Endothelial cell (in vitro differentiated cells): Measurements from ENCODE around the gene RRBP1. TPM values are rescaled to one million over a fixed set of nuclear protein-coding genes. Genes with fewer than 3 reads are reported as not detected.

Experiments used
- DNase-seq: peaks from one replicate; pipeline ENCODE4 v3.0.0; 2021; ENCODE audit warnings: low spot score
- H3K27ac Mint-ChIP-seq: one replicate; pipeline ENCODE4 v1.8.0; 2021; ENCODE audit warnings: mixed read lengths, inconsistent platforms; ENCODE audit not compliant: unreplicated experiment
- H3K27me3 Mint-ChIP-seq: one replicate; pipeline ENCODE4 v1.8.0; 2021; ENCODE audit warnings: mild to moderate bottlenecking, moderate library complexity, mixed read lengths, inconsistent platforms; ENCODE audit not compliant: unreplicated experiment
- H3K36me3 Mint-ChIP-seq: one replicate; pipeline ENCODE4 v1.8.0; 2021; ENCODE audit warnings: mild to moderate bottlenecking, low read depth, mixed read lengths, inconsistent platforms; ENCODE audit not compliant: unreplicated experiment
- H3K4me1 Mint-ChIP-seq: one replicate; pipeline ENCODE4 v1.8.0; 2021; ENCODE audit warnings: mild to moderate bottlenecking, mixed read lengths, inconsistent platforms; ENCODE audit not compliant: unreplicated experiment
- H3K4me3 Mint-ChIP-seq: one replicate; pipeline ENCODE4 v1.8.0; 2021; ENCODE audit warnings: mild to moderate bottlenecking, mixed read lengths, inconsistent platforms; ENCODE audit not compliant: unreplicated experiment
- H3K9me3 Mint-ChIP-seq: one replicate; pipeline ENCODE4 v1.8.0; 2021; ENCODE audit warnings: mixed read lengths, inconsistent platforms; ENCODE audit not compliant: unreplicated experiment
- total RNA-seq: library from RNA; stranded (reverse); fragmentation: NEBNext Ultra II Directional; extraction: Animal tissue kit (Norgen Biotek cat#: 25700); gene quantifications from one replicate; pipeline ENCODE4 v1.2.1, GENCODE V29; 2021; ENCODE audit not compliant: unreplicated experiment
- TF ChIP-seq, protein P1 (sequence below): fragments of 200-600 bp; sonication (generic); IDR thresholded peaks from one replicate; pipeline ENCODE4 v1.5.0; 2021; ENCODE audit warnings: antibody characterized with exemption; ENCODE audit not compliant: unreplicated experiment

RRBP1 gene
- total RNA-seq, 1 donor from 2014 or later: 179 TPM

DNA sequence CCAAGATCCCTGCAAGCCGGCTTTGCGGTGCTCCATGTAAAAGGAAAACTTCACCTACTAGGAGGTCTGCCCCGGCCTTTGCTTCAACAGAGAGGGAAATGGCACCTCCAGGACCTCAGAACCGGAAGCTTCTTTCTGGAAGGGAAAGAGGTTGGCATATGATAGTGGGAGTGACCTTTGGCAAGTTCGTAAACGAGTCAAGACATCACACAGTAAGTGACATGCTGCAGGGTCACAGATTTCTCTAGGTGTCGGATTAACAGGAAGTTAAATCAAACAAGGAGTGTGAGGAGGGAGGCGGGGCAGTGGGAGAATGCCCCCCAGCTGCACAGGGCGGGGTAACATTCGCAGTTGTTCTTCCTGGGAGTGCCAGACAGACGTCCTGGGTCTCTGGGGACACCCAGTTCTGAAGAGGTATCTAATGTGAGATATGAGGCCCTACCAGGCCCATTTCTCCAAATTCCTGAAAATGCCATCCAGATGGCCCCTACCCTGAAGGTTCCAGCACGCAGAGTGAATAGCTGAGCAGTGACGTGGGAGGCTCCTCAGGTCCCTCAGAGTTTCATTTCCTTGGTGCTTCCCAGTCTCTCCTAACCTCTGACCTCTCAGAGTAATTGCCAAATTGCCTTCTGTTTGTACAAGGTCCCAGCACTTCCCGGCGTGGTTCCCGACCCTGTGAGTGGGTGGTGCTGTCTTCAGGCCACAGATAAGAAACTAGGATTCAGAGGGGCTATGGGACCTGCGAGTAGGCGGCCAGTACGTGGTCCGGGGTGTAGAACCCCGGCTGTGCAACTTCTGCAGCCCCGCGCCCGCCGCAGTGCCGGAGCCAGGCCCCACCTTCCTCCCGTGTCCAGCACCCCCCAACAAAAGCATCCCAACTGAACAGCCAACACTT, 1.9 kb downstream of the RRBP1 start:
- peaks cover 14% of the 10 kb centered on the region for H3K36me3 Mint-ChIP-seq
- DNase-seq: peak; percentile 25
- H3K27me3 Mint-ChIP-seq: peaks cover 15% of the 10 kb centered on the region
- peak overlapping the region; percentile 94 for H3K4me3 Mint-ChIP-seq
- H3K9me3 Mint-ChIP-seq: no peaks in the 10 kb centered on the region
- TF ChIP-seq, protein P1, sequence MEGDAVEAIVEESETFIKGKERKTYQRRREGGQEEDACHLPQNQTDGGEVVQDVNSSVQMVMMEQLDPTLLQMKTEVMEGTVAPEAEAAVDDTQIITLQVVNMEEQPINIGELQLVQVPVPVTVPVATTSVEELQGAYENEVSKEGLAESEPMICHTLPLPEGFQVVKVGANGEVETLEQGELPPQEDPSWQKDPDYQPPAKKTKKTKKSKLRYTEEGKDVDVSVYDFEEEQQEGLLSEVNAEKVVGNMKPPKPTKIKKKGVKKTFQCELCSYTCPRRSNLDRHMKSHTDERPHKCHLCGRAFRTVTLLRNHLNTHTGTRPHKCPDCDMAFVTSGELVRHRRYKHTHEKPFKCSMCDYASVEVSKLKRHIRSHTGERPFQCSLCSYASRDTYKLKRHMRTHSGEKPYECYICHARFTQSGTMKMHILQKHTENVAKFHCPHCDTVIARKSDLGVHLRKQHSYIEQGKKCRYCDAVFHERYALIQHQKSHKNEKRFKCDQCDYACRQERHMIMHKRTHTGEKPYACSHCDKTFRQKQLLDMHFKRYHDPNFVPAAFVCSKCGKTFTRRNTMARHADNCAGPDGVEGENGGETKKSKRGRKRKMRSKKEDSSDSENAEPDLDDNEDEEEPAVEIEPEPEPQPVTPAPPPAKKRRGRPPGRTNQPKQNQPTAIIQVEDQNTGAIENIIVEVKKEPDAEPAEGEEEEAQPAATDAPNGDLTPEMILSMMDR: no peak
- H3K27ac Mint-ChIP-seq: peak overlapping the region; percentile 87
- H3K4me1 Mint-ChIP-seq: peaks cover 17% of the 10 kb centered on the region

DNA sequence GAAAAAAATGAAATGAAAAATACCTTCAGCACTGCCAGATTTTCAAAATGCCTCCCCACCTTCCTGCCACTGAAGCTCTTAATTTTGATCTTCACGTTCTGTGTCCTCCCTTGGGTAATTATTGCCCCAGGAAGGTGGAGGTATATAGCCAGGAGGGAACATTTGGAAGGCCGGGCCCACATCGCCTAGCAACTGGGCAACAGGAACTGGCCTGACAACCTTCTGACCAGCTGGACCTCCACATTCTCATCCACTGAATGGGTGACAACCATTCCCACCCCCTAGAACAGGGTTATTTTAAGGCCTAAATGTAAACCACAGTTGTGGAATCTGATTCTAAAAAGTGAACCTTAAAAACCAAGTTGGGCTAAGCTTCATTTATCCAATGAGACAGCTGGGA, 3.2 kb downstream of the RRBP1 start:
- H3K36me3 Mint-ChIP-seq: peaks cover 14% of the 10 kb centered on the region

DNA sequence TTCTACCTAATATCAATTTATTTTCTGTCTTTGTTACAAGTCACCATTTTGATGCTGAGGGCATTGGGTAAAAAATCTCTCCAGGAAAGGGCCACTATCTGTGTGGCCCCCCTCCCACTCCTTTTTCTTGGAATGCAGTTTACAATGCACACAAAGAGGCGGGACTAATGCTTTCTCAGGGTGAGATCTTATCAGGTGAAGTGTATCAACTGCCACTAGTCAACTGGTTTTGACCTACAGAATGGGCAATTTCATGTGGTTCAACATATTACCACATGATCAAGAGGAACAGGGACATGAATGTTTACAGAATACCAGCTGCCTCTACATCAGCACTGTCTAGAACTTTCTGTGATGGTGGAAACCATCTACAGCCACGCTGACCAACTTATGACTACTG, 3.7 kb downstream of the RRBP1 start:
- Mint-ChIP-seq H3K4me1 (peaks cover 18% of the 10 kb centered on the region), H3K36me3 (peaks cover 13% of the 10 kb centered on the region), H3K27ac (no peak overlapping the region), H3K9me3 (no peaks in the 10 kb centered on the region), H3K27me3 (peaks cover 15% of the 10 kb centered on the region), H3K4me3 (no peak overlapping the region)
- TF ChIP-seq, protein P1: no peak
- DNase-seq: no peak

More for the DNA sequence above, 3.2 kb downstream of the RRBP1 start:
- Mint-ChIP-seq H3K4me3 (no peak overlapping the region), H3K27me3 (peaks cover 15% of the 10 kb centered on the region), H3K27ac (no peak overlapping the region), H3K9me3 (no peaks in the 10 kb centered on the region), H3K4me1 (peaks cover 18% of the 10 kb centered on the region)
- no peak for DNase-seq
- TF ChIP-seq, protein P1: no peak

DNA sequence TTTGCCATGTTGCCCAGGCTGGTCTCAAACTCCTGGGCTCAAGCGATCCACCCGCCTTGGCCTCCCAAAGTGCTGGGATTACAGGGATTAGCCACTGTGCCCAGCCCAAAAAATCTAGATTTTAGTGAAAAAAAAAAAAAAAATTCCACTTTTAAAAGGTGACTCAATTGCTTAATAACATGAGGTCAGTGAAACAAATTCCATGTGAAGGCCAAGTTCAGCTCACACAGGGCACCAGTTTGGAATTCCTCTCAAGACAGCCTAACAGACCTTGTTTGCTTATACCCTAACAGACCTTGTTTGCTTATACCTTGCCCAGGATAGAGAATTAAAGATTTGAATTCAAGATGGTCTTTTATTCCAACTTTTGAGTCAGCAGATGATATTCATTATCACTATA, 5.1 kb downstream of the RRBP1 start:
- Mint-ChIP-seq H3K4me1 (peaks cover 15% of the 10 kb centered on the region), H3K27ac (no peak overlapping the region), H3K4me3 (no peak overlapping the region), H3K9me3 (no peaks in the 10 kb centered on the region), H3K36me3 (peaks cover 10% of the 10 kb centered on the region), H3K27me3 (peaks cover 13% of the 10 kb centered on the region)
- TF ChIP-seq, protein P1: no peak
- DNase-seq: no peak

DNA sequence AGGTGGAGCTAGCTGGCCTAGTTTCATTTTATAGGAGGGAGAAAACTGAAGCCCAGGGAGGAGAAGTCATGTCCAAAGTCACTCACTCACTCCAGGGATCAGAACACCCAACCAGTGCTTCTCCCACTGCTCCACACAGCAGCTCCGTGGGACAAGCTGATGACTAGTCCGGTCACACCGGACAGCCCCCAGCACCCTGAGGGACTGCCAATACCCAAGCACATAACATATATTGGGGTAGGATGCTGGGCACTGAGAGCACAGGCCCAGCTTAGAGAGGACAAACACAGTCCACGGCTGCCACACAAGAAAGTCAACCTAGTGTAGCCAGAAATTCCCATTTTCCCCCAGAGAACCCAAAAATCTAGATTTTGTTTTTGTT, 5.7 kb downstream of the RRBP1 start:
- H3K4me3 Mint-ChIP-seq: no peak overlapping the region
- H3K36me3 Mint-ChIP-seq: peaks cover 10% of the 10 kb centered on the region
- DNase-seq: no peak
- H3K27me3 Mint-ChIP-seq: peaks cover 13% of the 10 kb centered on the region
- peaks cover 15% of the 10 kb centered on the region for H3K4me1 Mint-ChIP-seq
- no peaks in the 10 kb centered on the region for H3K9me3 Mint-ChIP-seq
- no peak overlapping the region for H3K27ac Mint-ChIP-seq
- TF ChIP-seq, protein P1: no peak
